Dermis microvascular lymphatic vessel endothelial cell (primary cell): ENCODE measurements around the gene INHBA. TPM values are rescaled to one million over a fixed set of nuclear protein-coding genes. Genes with fewer than 3 reads are reported as not detected.

ENCODE experiments used
- DNase-seq, 2 donors: peaks; one replicate each; pipeline versions ENCODE4 v3.0.0 to v3.0.0-alpha.2; 2010; ENCODE audit warnings: low read depth in 2 of 2
- total RNA-seq: library from RNA; depleted of rRNA; stranded (reverse); fragments of >200 nt; gene quantifications from 2 replicates; pipeline ENCODE4 v1.2.1, GENCODE V29; 2014

INHBA gene
- total RNA-seq, 1 donor from 2014 or later: 0.51 TPM

GRCh38 chr7:41689815-41690214, 13.1 kb downstream of the INHBA start:
- DNase-seq: no peak

- no peak for DNase-seq
Measured at GRCh38 chr7:41688906-41689305, 14.0 kb downstream of the INHBA start.

GRCh38 chr7:41688012-41688625, 14.8 kb downstream of the INHBA start:
- DNase-seq: no peak

GRCh38 chr7:41685684-41686083, 17.2 kb downstream of the INHBA start:
- DNase-seq: peak in 1 of 2 donors; percentile 78

GRCh38 chr7:41682422-41682821, 20.5 kb downstream of the INHBA start:
- no peak for DNase-seq

- no peak for DNase-seq
Measured at GRCh38 chr7:41679566-41679965, 23.3 kb downstream of the INHBA start.

GRCh38 chr7:41674505-41675023, 28.3 kb downstream of the INHBA start:
- no peak for DNase-seq

GRCh38 chr7:41661596-41661995, 41.3 kb downstream of the INHBA start:
- no peak for DNase-seq

GRCh38 chr7:41659539-41659938, 43.4 kb downstream of the INHBA start:
- DNase-seq: no peak

GRCh38 chr7:41656366-41656765, 46.5 kb downstream of the INHBA start:
- peak in 1 of 2 donors; percentile 70 for DNase-seq

- peak in 1 of 2 donors; percentile 40 for DNase-seq
Measured at GRCh38 chr7:41655426-41655825, 47.5 kb downstream of the INHBA start.

- DNase-seq: no peak
Measured at GRCh38 chr7:41652267-41652666, 50.6 kb downstream of the INHBA start.

GRCh38 chr7:41648501-41648900, 54.4 kb downstream of the INHBA start:
- no peak for DNase-seq

- no peak for DNase-seq
Measured at GRCh38 chr7:41643616-41644015, 59.3 kb downstream of the INHBA start.

- no peak for DNase-seq
Measured at GRCh38 chr7:41641665-41642014, 61.2 kb downstream of the INHBA start.

- no peak for DNase-seq
Measured at GRCh38 chr7:41641011-41641664, 61.8 kb downstream of the INHBA start.

GRCh38 chr7:41640487-41640886, 62.4 kb downstream of the INHBA start:
- no peak for DNase-seq

GRCh38 chr7:41637049-41637448, 65.8 kb downstream of the INHBA start:
- no peak for DNase-seq
